AG20443 (cell line): ENCODE data around the gene GTSE1.
A peak's percentile ranks its signal among the peaks of the same experiment; 100 is the strongest.
"Not testable (repeated sequence)": the region's sequence is repeated elsewhere in the genome, so short reads cannot be mapped to it uniquely, and the experiment has no call there.

Experiments
- DNase-seq: peaks from one replicate; pipeline ENCODE4 v3.0.0; 2012; ENCODE audit warnings: low spot score, mixed read lengths

The GTSE1 gene

GRCh38 chr22:46292732-46293131 lies 3.9 kb upstream of the GTSE1 start:
- DNase-seq, result no peak

- peak; percentile 78 for DNase-seq
Measured at GRCh38 chr22:46293577-46294260, 3.0 kb upstream of the GTSE1 start.

GRCh38 chr22:46294784-46295183 lies 1.9 kb upstream of the GTSE1 start:
- DNase-seq, result no peak

DNA sequence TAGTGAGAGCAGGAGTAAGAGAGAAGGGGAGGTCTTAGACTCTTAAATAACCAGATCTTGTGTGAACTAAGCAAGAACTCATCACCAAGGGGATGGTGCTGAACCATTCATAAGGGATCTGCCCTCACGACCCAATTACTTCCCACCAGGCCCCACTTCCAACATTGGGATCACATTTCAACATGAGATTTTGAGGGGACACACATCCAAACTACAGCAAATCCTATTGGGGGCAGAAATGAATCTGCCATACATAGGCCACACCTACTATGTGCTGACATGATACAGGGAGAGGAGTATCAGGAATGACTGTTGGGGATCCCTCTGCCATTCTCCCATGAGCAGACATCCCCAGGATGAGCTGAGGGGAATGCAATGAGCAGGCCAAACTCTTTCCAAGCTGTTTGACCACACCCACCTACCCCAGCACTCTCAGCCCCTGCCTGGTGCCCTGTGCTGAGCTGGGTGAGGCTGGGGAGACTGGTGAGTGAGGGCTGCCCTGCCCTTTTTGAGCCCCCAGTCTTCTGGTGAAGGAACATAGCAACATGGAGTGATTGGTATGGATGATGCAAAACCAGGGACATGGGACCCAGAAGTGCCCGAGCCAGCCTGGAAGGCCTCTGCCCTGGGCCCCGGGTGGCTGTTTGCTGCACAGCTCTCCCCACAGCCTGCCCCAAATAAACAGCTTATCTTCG lies 1.2 kb upstream of the GTSE1 start:
- DNase-seq, result no peak

DNA sequence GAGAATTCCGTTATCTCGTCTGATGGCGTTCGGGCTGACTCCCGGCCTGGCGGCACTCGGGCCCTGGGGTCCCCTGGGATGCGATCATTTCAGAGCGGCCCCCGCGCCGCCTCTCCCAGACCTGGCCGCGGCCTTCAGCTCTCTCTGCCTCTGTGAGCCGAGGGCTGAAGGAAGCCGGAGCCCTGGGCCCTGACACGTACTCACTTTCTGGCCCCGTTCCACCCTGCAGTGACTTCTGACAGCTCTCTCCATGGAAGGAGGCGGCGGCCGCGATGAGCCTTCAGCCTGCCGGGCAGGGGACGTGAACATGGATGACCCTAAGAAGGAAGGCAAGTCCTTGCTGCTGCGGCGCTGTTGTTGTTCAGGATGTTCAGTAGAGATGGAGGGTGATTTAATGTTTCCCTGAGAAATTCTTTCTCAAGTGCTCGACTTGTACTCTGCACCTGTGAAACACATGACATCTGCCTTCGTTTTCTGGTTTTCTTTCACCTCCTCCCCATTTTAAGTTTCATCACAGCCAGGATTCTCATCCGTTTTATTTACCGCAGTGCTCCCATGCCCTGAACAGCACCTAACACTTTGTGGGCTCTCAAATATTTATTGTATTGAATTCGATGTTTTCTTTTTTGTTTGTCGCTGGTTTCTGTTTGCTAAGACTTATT lies 612 bp downstream of the GTSE1 start:
- peak; percentile 52 for DNase-seq

GRCh38 chr22:46299101-46299500 lies 2.4 kb downstream of the GTSE1 start:
- no peak for DNase-seq

GRCh38 chr22:46300491-46300890 lies 3.8 kb downstream of the GTSE1 start:
- no peak for DNase-seq

DNA sequence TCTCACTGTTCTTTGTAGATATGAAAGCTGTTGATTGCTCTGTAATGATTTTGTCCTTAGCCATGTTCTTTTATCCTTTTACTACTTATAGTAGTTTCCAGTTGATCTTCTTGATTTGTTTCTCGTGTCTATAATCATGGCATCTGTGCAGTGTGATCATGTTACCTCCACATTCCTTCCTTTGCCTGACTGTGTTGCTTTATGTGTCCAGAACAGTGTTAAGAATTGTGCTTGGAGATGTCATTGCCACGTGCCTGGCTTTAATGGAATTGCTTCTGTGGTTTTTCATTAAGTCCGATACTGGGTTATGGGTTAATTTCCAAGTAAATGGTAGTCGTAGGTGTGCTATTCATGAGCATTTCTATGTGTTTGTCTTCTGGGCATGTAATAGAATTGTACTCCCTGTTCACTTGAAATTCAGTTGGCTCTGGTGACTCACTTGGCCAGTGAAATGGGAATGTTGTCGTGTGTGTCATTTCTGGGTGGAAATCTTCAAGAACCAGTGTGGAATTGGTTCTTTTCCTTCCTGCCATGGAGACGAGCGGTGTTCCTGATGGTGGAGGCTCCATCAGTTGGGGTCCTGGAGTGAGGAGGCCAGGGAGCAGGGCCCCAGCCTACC lies 6.8 kb downstream of the GTSE1 start:
- DNase-seq, result peak; percentile 58

- DNase-seq, result no peak
Measured at GRCh38 chr22:46308283-46308988, 11.8 kb downstream of the GTSE1 start.

DNA sequence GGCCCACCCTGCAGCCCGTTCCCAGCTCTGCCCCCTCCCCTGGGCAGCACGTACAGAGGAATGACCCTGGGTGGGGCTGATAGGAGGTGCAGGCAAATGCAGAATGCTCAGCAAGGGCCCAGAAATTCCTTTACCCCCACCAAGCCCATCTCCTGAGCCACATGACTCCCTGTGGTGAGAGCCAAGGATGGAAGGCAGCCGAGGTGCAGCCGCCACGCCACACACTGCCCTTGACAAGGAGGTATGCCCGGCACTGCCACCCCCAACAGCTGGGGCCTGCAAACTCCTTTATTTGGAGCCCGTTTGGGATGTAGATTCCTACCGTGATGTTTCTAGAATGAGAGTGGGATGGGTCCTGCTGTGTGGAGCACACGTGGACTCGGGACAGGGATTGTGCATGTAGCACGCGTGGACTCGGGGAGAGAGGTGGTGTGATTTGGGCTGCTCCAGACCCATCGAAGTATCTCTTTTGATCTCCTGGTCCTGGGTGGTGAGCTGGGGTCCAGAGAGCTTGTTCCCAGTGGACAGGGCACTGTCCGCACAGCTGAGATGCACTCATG lies 12.9 kb downstream of the GTSE1 start:
- DNase-seq, result no peak

DNA sequence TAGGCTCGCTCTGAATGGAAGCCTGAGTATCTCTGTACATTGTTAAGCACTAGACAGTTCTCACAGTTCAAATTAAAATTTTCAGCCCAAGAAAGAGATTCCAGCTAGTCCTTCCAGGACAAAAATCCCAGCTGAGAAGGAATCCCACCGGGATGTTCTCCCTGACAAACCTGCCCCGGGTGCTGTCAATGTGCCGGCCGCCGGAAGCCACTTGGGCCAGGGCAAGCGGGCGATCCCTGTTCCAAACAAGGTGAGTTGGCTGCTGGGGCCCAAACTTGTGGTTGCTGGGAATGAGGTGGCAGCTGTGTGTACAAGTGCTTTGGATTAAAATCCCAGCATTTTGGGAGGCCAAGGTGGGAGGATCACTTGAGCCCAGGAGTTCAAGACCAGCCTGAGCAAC lies 15.4 kb downstream of the GTSE1 start:
- DNase-seq, result no peak

- not testable (repeated sequence) for DNase-seq
Measured at GRCh38 chr22:46312848-46313247, 16.2 kb downstream of the GTSE1 start.

DNA sequence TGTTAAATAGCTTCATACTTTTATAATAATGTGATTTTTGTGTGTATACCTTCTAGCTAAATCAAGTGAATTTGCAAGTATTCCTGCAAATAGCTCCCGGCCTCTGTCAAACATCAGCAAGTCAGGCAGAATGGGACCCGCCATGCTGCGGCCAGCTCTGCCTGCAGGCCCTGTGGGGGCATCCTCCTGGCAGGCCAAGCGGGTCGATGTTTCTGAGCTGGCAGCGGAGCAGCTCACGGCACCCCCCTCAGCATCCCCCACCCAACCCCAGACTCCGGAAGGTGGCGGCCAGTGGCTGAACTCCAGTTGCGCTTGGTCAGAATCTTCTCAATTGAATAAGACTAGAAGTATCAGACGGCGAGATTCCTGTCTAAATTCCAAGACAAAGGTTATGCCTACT lies 19.3 kb downstream of the GTSE1 start:
- no peak for DNase-seq

DNA sequence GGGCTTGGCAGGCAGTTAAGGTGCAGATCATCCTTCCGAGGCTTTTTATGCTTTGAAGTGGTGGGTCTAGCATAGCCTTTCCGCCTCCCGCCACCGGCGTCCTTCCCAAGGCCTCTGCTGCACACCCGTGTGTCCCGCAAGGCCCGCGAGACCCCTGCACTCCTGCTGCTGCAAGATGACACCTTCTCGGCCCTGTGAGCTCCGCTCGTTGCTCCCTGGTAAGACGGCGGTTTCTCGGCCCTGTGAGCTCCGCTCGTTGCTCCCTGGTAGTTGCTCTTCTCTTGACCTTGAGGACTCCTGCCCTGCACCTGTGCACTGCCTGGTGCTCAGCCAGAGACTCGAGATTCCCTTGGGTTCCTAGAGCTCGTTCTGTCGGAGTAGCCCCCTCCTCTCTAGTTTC lies 21.0 kb downstream of the GTSE1 start:
- no peak for DNase-seq

GRCh38 chr22:46318576-46318975 lies 21.9 kb downstream of the GTSE1 start:
- DNase-seq, result no peak

DNA sequence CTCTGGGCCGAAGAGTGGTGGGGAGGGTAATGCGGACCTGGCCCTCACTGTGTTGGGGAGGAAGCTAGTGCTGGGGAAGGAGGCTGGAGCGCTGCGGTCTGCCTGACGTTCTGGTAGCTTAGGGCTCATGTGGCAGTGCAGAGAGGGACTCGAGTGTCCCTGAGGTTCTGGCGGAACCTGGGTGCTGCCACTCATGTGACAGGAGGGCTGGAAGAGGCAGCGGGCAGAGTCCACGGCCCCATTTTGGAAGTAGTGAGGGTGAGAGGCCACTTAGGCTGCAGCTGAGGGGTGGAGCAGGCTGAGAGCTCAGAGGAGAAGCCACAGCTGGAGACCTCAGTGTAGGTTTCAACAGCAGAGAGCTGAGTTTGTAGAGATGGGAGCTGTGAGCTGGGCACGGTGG lies 22.6 kb downstream of the GTSE1 start:
- no peak for DNase-seq

GRCh38 chr22:46320166-46320710 lies 23.6 kb downstream of the GTSE1 start:
- no peak for DNase-seq

- no peak for DNase-seq
Measured at GRCh38 chr22:46320716-46321386, 24.2 kb downstream of the GTSE1 start.

DNA sequence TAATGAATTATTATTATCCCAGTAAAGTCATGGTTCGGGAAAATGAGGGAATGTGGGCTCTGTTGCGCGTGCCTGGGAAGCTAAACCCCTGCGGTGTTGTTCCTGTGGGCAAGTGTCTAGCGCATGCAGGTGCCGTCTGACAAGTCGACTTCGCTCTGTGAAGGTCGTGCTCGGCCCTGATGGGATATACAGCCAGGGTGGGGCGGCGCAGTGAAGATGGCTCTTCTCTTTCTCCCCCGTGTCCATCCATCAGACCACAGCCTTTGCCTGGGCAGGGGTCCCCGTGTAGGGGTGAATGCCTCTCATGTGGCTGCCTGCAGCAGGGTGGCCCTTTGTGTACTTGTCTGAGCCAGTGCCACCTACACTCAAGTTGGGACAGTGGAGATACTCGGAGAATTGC lies 26.0 kb downstream of the GTSE1 start:
- DNase-seq, result no peak

DNA sequence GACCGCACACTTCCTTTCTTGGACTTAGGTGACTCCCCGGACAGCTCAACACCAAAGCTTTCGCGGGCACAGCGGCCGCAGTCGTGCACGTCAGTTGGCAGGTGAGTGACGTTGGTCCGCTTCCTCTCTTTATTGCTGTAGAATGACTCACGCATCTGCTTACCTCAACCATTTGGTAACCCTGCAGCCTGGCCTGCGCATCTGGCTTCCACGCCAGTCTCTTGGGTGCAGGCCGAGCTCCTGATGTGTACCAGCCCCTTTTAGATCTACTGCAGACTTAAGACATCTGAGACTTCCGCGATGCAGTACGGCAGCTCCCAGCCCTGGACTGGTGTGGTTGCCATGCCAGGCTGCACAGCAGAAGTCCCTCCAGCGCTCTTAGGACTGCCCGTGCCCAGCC lies 26.5 kb downstream of the GTSE1 start:
- DNase-seq, result no peak

- no peak for DNase-seq
Measured at GRCh38 chr22:46326066-46326680, 29.5 kb downstream of the GTSE1 start.
